ENCODE data around the gene RHOT2.

DNA sequence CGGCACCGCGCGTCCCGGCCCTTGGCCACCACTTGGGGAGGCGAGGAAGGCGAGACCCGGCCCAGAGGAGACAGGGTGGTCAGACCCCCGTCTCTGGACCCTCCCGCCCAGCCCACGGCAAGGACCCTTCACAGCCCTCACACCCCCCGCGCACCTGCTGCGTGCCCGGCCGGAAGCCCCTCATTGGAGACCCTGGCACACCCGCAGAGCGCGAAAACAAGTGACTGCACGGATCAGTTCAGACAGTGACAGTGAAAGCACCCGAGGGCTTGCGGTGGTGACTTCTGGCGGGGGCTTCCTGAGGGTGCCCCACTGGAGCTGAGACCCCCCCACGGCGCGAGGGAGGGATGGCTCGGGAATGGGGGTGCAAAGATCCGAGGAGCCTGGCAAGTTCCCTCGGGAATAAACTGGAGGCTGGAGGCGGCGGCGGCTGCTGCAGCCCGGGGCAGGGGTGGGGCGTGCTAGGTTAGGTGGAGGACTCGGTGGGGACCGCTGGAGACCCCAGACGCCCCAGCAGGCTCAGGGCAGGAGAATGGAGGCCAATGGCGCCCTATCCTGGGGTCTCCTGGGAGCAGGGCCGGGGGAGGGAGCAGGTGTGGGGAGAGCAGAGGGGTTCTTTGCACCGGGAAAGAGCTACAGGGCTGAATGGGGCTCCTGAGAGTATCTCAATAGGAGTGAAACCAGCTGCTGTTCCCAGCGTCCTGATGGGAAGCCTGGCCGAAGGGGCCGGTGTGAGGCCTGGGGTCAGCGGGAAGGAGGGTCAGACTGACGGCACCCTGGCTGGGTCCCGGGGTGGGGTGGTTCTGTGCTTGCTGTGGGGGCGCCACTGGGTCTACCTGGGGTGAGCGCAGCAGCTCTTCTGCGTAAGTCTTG lies 38.5 kb downstream of the RHOT2 start:
- TF ChIP-seq, protein P1, sequence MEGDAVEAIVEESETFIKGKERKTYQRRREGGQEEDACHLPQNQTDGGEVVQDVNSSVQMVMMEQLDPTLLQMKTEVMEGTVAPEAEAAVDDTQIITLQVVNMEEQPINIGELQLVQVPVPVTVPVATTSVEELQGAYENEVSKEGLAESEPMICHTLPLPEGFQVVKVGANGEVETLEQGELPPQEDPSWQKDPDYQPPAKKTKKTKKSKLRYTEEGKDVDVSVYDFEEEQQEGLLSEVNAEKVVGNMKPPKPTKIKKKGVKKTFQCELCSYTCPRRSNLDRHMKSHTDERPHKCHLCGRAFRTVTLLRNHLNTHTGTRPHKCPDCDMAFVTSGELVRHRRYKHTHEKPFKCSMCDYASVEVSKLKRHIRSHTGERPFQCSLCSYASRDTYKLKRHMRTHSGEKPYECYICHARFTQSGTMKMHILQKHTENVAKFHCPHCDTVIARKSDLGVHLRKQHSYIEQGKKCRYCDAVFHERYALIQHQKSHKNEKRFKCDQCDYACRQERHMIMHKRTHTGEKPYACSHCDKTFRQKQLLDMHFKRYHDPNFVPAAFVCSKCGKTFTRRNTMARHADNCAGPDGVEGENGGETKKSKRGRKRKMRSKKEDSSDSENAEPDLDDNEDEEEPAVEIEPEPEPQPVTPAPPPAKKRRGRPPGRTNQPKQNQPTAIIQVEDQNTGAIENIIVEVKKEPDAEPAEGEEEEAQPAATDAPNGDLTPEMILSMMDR (IDR thresholded peaks at IDR 0.05) = no peak
- TF ChIP-seq POLR2A (IDR thresholded peaks at IDR 0.05) = no peak
